ENCODE results near the gene FCRL5.

GRCh38 chr1:157512036-157512969, 40.0 kb downstream of the FCRL5 start:
- TF ChIP-seq POLR2AphosphoS5 (IDR thresholded peaks at IDR 0.05; ENCODE audit: insufficient read depth, low read depth, low read length) (no peak), JUN (IDR thresholded peaks at IDR 0.05; ENCODE audit: borderline replicate concordance, insufficient read depth, insufficient read length, low read depth) (no peak), POLR2A (IDR thresholded peaks at IDR 0.05; ENCODE audit: low read depth, low read length) (no peak), EZH2 (IDR thresholded peaks at IDR 0.05; ENCODE audit: borderline replicate concordance, low read depth, low read length, severe bottlenecking) (no peak), FOS (IDR thresholded peaks at IDR 0.05; ENCODE audit: borderline replicate concordance, insufficient read depth, low read length) (no peak)
- TF ChIP-seq, protein P1, sequence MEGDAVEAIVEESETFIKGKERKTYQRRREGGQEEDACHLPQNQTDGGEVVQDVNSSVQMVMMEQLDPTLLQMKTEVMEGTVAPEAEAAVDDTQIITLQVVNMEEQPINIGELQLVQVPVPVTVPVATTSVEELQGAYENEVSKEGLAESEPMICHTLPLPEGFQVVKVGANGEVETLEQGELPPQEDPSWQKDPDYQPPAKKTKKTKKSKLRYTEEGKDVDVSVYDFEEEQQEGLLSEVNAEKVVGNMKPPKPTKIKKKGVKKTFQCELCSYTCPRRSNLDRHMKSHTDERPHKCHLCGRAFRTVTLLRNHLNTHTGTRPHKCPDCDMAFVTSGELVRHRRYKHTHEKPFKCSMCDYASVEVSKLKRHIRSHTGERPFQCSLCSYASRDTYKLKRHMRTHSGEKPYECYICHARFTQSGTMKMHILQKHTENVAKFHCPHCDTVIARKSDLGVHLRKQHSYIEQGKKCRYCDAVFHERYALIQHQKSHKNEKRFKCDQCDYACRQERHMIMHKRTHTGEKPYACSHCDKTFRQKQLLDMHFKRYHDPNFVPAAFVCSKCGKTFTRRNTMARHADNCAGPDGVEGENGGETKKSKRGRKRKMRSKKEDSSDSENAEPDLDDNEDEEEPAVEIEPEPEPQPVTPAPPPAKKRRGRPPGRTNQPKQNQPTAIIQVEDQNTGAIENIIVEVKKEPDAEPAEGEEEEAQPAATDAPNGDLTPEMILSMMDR (IDR thresholded peaks at IDR 0.05; ENCODE audit: extremely low read depth in 1 of 2, insufficient read depth in 1 of 2, low read depth in 1 of 2, low read length in 2 of 2), result no peak
